ENCODE data around the gene IER2. TPM values are rescaled to one million over a fixed set of nuclear protein-coding genes. Genes with fewer than 3 reads are reported as not detected.

IER2 gene
- total and polyA plus RNA-seq, 9 of the 15 experiments (the other 6 are each of a cell fraction or from before 2014, with no cell fraction given): 4.5 to 205 (median 23.7) TPM

GRCh38 chr19:13149628-13150186 is 504 bp upstream of the IER2 start:
- H3K79me2 ChIP-seq (ENCODE audit: control insufficient read depth, insufficient read depth, low read length): peaks cover 53% of the 10 kb centered on the region
- no peak for ATAC-seq
- TF ChIP-seq ZNF766 (CRISPR knock-in tag; conservative IDR thresholded peaks at IDR 0.05): peak; percentile 62; the same call in 1 of the 2 replicates
- TF ChIP-seq GABPA (tag; conservative IDR thresholded peaks at IDR 0.05; ENCODE audit: low read depth): 0 out of 2 replicates have a peak, but pooled peaks have one; percentile 80
- 0 out of 2 replicates have a peak, but pooled peaks have one; percentile 10 for TF ChIP-seq HOMEZ (CRISPR knock-in tag; IDR thresholded peaks at IDR 0.05)
- TF ChIP-seq, protein P1, sequence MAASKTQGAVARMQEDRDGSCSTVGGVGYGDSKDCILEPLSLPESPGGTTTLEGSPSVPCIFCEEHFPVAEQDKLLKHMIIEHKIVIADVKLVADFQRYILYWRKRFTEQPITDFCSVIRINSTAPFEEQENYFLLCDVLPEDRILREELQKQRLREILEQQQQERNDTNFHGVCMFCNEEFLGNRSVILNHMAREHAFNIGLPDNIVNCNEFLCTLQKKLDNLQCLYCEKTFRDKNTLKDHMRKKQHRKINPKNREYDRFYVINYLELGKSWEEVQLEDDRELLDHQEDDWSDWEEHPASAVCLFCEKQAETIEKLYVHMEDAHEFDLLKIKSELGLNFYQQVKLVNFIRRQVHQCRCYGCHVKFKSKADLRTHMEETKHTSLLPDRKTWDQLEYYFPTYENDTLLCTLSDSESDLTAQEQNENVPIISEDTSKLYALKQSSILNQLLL (CRISPR knock-in tag; IDR thresholded peaks at IDR 0.05; ENCODE audit: borderline replicate concordance): no peak
- TF ChIP-seq TEAD1 (CRISPR knock-in tag; IDR thresholded peaks at IDR 0.05): peak in 1 of 2 experiments; percentile 8; a peak in 1 of 4 replicates
- no peak for TF ChIP-seq GABPB2 (CRISPR knock-in tag; conservative IDR thresholded peaks at IDR 0.05)
- peak; percentile 32 for TF ChIP-seq PCBP2 (IDR thresholded peaks at IDR 0.05; ENCODE audit: low read depth, low read length, poor library complexity, severe bottlenecking)
- peak; percentile 49; the same call in 1 of the 2 replicates for TF ChIP-seq ZNF263 (CRISPR knock-in tag; IDR thresholded peaks at IDR 0.05; ENCODE audit: borderline replicate concordance)

More at GRCh38 chr19:13149628-13150186, 504 bp upstream of the IER2 start:
- ChIA-PET POLR2A (interaction anchor here (0.5 to 2.1 kb wide), 17 partner anchors 11 to 1824 kb away, joined by 3 to 17 read pairs (median 4); partner anchors contain the start of genes KLF1 and NACC1), CTCF (ENCODE audit: low intra/inter-chr PET ratio) (no interaction called here)
- no peaks in the 10 kb centered on the region for H3K9me3 ChIP-seq (replicated peaks; ENCODE audit: control insufficient read depth, insufficient read depth, low read depth, low read length)
- peaks cover 5 to 58% of the 10 kb centered on the region in 2 experiments; a peak in 4 of 5 replicates for H3K4me1 ChIP-seq (replicated peaks in 1 of 2; ENCODE audit: control insufficient read depth in 2 of 2, insufficient read depth in 2 of 2, low read length in 2 of 2)
- no TSS peak for BruUV-seq (replicated peaks)
- peaks cover 18% of the 10 kb centered on the region; the same call in 1 of the 3 replicates for H3K36me3 ChIP-seq (ENCODE audit: control insufficient read depth, insufficient read depth, low read length)
- H4K20me1 ChIP-seq (replicated peaks; ENCODE audit: control insufficient read depth, insufficient read depth, low read length): peaks cover 16% of the 10 kb centered on the region
- DNase-seq (ENCODE audit: extremely low read depth in 1 of 4, low spot score in 3 of 4) (peak in 1 of 4 experiments; percentile 51), FAIRE-seq (no peak)
- peak overlapping the region; percentile 97 for H3K4me3 ChIP-seq
- peak overlapping the region; percentile 81 for H2AFZ ChIP-seq (ENCODE audit: low read depth, low read length)
- WGBS (ENCODE audit: insufficient coverage, low coverage, missing lambda C conversion rate): 4% methylated on average over 35 of the region's 46 CpGs
- in situ Hi-C loops (cut with MboI): no loop called here
- H3K4me2 ChIP-seq (ENCODE audit: insufficient read depth, low read length): peak overlapping the region; percentile 87
- H3K9me1 ChIP-seq (ENCODE audit: control insufficient read depth, insufficient read depth, low read length): no peaks in the 10 kb centered on the region
- peak overlapping the region; percentile 84; the same call in 2 of the 3 replicates for H3K27ac ChIP-seq (ENCODE audit: extremely low read depth, low read depth, low read length)
- no peaks in the 10 kb centered on the region for H3K27me3 ChIP-seq (ENCODE audit: control insufficient read depth in 2 of 2, insufficient read depth in 2 of 2, low read length in 2 of 2)
- peak overlapping the region; percentile 91 to 96 for H3K9ac ChIP-seq (ENCODE audit: insufficient read depth in 1 of 2, low read depth in 2 of 2, low read length in 2 of 2)
- intact Hi-C loops (cut with micrococcal nuclease): loop anchor here (2.0 to 5.0 kb wide), 3 partner anchors 31 to 47 kb away; partner anchors contain the start of genes LYL1 and NACC1
